H9 (cell line): ENCODE data around the gene ADARB2. TPM values are rescaled to one million over a fixed set of nuclear protein-coding genes. Genes with fewer than 3 reads are reported as not detected.

ENCODE experiments used
- DNase-seq: peaks from one replicate; pipeline ENCODE4 v3.0.0-alpha.2; 2017
- H2AFZ ChIP-seq: one replicate; pipeline ENCODE4 v1.6.1; 2013; ENCODE audit warnings: mild to moderate bottlenecking, low read length, control low read depth, moderate library complexity
- H2AK5ac ChIP-seq: 2 replicates; pipeline ENCODE4 v1.6.1; 2013; ENCODE audit warnings: low read length, control low read depth, mixed read lengths; ENCODE audit not compliant: insufficient read length
- H2BK120ac ChIP-seq: one replicate; pipeline ENCODE4 v1.6.1; 2013; ENCODE audit warnings: low read depth, mild to moderate bottlenecking, low read length, control low read depth, inconsistent platforms; ENCODE audit not compliant: poor library complexity, severe bottlenecking
- H2BK12ac ChIP-seq: 2 replicates; pipeline ENCODE4 v1.6.1; 2013; ENCODE audit warnings: low read length, control low read depth, mixed read lengths, low read depth; ENCODE audit not compliant: insufficient read length
- H2BK15ac ChIP-seq: 2 replicates; pipeline ENCODE4 v1.6.1; 2013; ENCODE audit warnings: low read depth, low read length, control low read depth
- H2BK20ac ChIP-seq: one replicate; pipeline ENCODE4 v1.6.1; 2013; ENCODE audit warnings: low read depth, mild to moderate bottlenecking, low read length, control low read depth, inconsistent platforms; ENCODE audit not compliant: poor library complexity, severe bottlenecking
- H2BK5ac ChIP-seq: 2 replicates; pipeline ENCODE4 v1.6.1; 2013; ENCODE audit warnings: low read length, control low read depth, mixed read lengths; ENCODE audit not compliant: insufficient read length
- H3K14ac ChIP-seq: 2 replicates; pipeline ENCODE4 v1.6.1; 2013; ENCODE audit warnings: low read length, control low read depth; ENCODE audit not compliant: insufficient read depth
- H3K18ac ChIP-seq: 2 replicates; pipeline ENCODE4 v1.6.1; 2013; ENCODE audit warnings: low read depth, mild to moderate bottlenecking, mixed read lengths, low read length, control low read depth; ENCODE audit not compliant: insufficient read length
- H3K23ac ChIP-seq: 2 replicates; pipeline ENCODE4 v1.6.1; 2013; ENCODE audit warnings: low read length, control low read depth, mixed read lengths, low read depth; ENCODE audit not compliant: insufficient read length
- H3K23me2 ChIP-seq: 2 replicates; pipeline ENCODE4 v1.6.1; 2013; ENCODE audit warnings: low read depth, mild to moderate bottlenecking, mixed read lengths, low read length, control low read depth; ENCODE audit not compliant: insufficient read length, poor library complexity, severe bottlenecking
- H3K27ac ChIP-seq: 2 replicates; pipeline ENCODE4 v1.5.1; 2013; ENCODE audit warnings: low read length, control low read depth, mixed read lengths, low read depth; ENCODE audit not compliant: insufficient read length
- H3K27me3 ChIP-seq: 2 replicates; pipeline ENCODE4 v1.6.1; 2013; ENCODE audit warnings: low read length, control low read depth, inconsistent platforms; ENCODE audit not compliant: insufficient read depth
- H3K4ac ChIP-seq: 2 replicates; pipeline ENCODE4 v1.6.1; 2013; ENCODE audit warnings: low read depth, mild to moderate bottlenecking, control low read depth, inconsistent platforms, low read length, moderate library complexity
- H3K4me1 ChIP-seq: 2 replicates; pipeline ENCODE4 v1.6.1; 2013; ENCODE audit warnings: low read length, control low read depth, inconsistent platforms; ENCODE audit not compliant: insufficient read depth
- H3K4me2 ChIP-seq: 2 replicates; pipeline ENCODE4 v1.6.1; 2013; ENCODE audit warnings: low read length, control low read depth, mixed read lengths; ENCODE audit not compliant: insufficient read length, insufficient read depth
- H3K56ac ChIP-seq: 2 replicates; pipeline ENCODE4 v1.6.1; 2013; ENCODE audit warnings: low read depth, mild to moderate bottlenecking, mixed read lengths, low read length, control low read depth; ENCODE audit not compliant: insufficient read length
- H3K79me1 ChIP-seq: 2 replicates; pipeline ENCODE4 v1.6.1; 2013; ENCODE audit warnings: low read depth, mild to moderate bottlenecking, moderate library complexity, low read length, control low read depth, inconsistent platforms; ENCODE audit not compliant: insufficient read depth, poor library complexity, severe bottlenecking
- H3K79me2 ChIP-seq: 2 replicates; pipeline ENCODE4 v1.6.1; 2013; ENCODE audit warnings: low read length, control low read depth, inconsistent platforms; ENCODE audit not compliant: insufficient read depth
- H3K9ac ChIP-seq: 2 replicates; pipeline ENCODE4 v1.6.1; 2013; ENCODE audit warnings: low read length, control low read depth, mixed read lengths; ENCODE audit not compliant: insufficient read length; ENCODE audit errors: extremely low read depth
- H3K9me3 ChIP-seq: one replicate; pipeline ENCODE4 v1.6.1; 2013; ENCODE audit warnings: low read depth, low read length, inconsistent platforms; ENCODE audit not compliant: control insufficient read depth
- H3T11ph ChIP-seq: one replicate; pipeline ENCODE4 v1.6.1; 2013; ENCODE audit warnings: mild to moderate bottlenecking, low read length, control low read depth, inconsistent platforms
- H4K20me1 ChIP-seq: one replicate; pipeline ENCODE4 v1.6.1; 2013; ENCODE audit not compliant: control insufficient read depth, insufficient read length, insufficient read depth
- H4K5ac ChIP-seq: 2 replicates; pipeline ENCODE4 v1.6.1; 2013; ENCODE audit warnings: low read depth, mild to moderate bottlenecking, mixed read lengths, low read length, control low read depth; ENCODE audit not compliant: insufficient read length
- H4K8ac ChIP-seq: replicated peaks from 2 replicates; pipeline ENCODE4 v1.6.1; 2013; ENCODE audit warnings: low read length, control low read depth, mixed read lengths, low read depth; ENCODE audit not compliant: insufficient read length
- H4K91ac ChIP-seq: 2 replicates; pipeline ENCODE4 v1.6.1; 2013; ENCODE audit warnings: low read depth, mild to moderate bottlenecking, moderate library complexity, mixed read lengths, low read length, control low read depth; ENCODE audit not compliant: insufficient read length
- H3K27ac Mint-ChIP-seq, 3 experiments: 2 replicates in 2 of 3; 3 replicates in 1 of 3; pipeline ENCODE4 v1.8.0; 2020 to 2021; ENCODE audit warnings: mixed read lengths in 3 of 3, mild to moderate bottlenecking in 1 of 3, moderate library complexity in 1 of 3
- H3K27me3 Mint-ChIP-seq: 2 replicates; pipeline ENCODE4 v1.8.0; 2021; ENCODE audit warnings: low read depth, mild to moderate bottlenecking, moderate library complexity, mixed read lengths
- H3K36me3 Mint-ChIP-seq, 3 experiments: 2 replicates in 2 of 3; 3 replicates in 1 of 3; pipeline ENCODE4 v1.8.0; 2020 to 2021; ENCODE audit warnings: low read depth in 3 of 3, mixed read lengths in 3 of 3; ENCODE audit not compliant: insufficient read depth in 1 of 3
- H3K4me1 Mint-ChIP-seq, 2 experiments: 2 replicates each; pipeline ENCODE4 v1.8.0; 2020; ENCODE audit warnings: mixed read lengths in 2 of 2
- H3K4me3 Mint-ChIP-seq, 2 experiments: 2 replicates in 1 of 2; 3 replicates in 1 of 2; pipeline ENCODE4 v1.8.0; 2020 to 2021; ENCODE audit warnings: mild to moderate bottlenecking in 2 of 2, mixed read lengths in 2 of 2, moderate library complexity in 1 of 2
- H3K9me3 Mint-ChIP-seq, 2 experiments: 2 replicates in 1 of 2; 3 replicates in 1 of 2; pipeline ENCODE4 v1.8.0; 2020; ENCODE audit warnings: mild to moderate bottlenecking in 2 of 2, mixed read lengths in 2 of 2, moderate library complexity in 1 of 2
- CTCF ChIP-seq: fragments of 200-600 bp; sonication (generic); conservative IDR thresholded peaks from 3 replicates; pipeline ENCODE4 v1.8.0; 2021; ENCODE audit warnings: antibody characterized with exemption, mild to moderate bottlenecking
- WGBS: extraction: QIAGEN DNeasy Blood & Tissue Kit; methylation state at CpG from one replicate; pipeline ENCODE4 v1.1.7; 2013; ENCODE audit warnings: missing lambda C conversion rate, low lambda C conversion rate, mixed read lengths; ENCODE audit not compliant: insufficient read length; ENCODE audit errors: extremely low coverage; 5-methylcytosine and 5-hydroxymethylcytosine counted together
- total RNA-seq: library from RNA; stranded (reverse); gene quantifications from 2 replicates; pipeline ENCODE4 v1.2.1, GENCODE V29; 2021

Gene ADARB2
- total RNA-seq, 1 experiment from 2014 or later = 0.87 TPM

GRCh38 chr10:1366322-1366691 is 371.0 kb downstream of the ADARB2 start:
- no peak for TF ChIP-seq CTCF
- Histone ChIP-seq H3K79me2 (no peaks in the 10 kb centered on the region), H3K27ac (no peak overlapping the region), H2BK20ac (no peak overlapping the region), H3K4me2 (no peak overlapping the region), H3K9me3 (no peaks in the 10 kb centered on the region), H4K8ac (no peak overlapping the region), H3K14ac (no peak overlapping the region), H3K56ac (no peak overlapping the region), H2BK12ac (no peak overlapping the region), H4K91ac (no peak overlapping the region), H4K20me1 (no peaks in the 10 kb centered on the region), H2BK15ac (no peak overlapping the region), H3K23ac (no peak overlapping the region), H3K4ac (no peak overlapping the region), H3K79me1 (no peaks in the 10 kb centered on the region), H4K5ac (no peak overlapping the region), H3K27me3 (no peaks in the 10 kb centered on the region), H2AK5ac (no peak overlapping the region), H3T11ph (no peak overlapping the region), H3K9ac (no peak overlapping the region), H2BK5ac (no peak overlapping the region), H2BK120ac (no peak overlapping the region), H3K18ac (no peak overlapping the region), H3K23me2 (no peaks in the 10 kb centered on the region), H2AFZ (no peak overlapping the region), H3K4me1 (peaks cover 2% of the 10 kb centered on the region; the same call in 1 of the 2 replicates)
- Mint-ChIP-seq H3K36me3 (no peaks in the 10 kb centered on the region; a peak in 1 of 7 replicates), H3K27ac (no peak overlapping the region), H3K27me3 (no peaks in the 10 kb centered on the region), H3K4me3 (no peak overlapping the region), H3K9me3 (no peaks in the 10 kb centered on the region), H3K4me1 (peaks cover 25% of the 10 kb centered on the region in 2 experiments)
- WGBS = no CpG with 5 or more reads among the region's 6 CpGs
- DNase-seq = no peak
